Measurements from ENCODE around the gene ALG12.

DNA sequence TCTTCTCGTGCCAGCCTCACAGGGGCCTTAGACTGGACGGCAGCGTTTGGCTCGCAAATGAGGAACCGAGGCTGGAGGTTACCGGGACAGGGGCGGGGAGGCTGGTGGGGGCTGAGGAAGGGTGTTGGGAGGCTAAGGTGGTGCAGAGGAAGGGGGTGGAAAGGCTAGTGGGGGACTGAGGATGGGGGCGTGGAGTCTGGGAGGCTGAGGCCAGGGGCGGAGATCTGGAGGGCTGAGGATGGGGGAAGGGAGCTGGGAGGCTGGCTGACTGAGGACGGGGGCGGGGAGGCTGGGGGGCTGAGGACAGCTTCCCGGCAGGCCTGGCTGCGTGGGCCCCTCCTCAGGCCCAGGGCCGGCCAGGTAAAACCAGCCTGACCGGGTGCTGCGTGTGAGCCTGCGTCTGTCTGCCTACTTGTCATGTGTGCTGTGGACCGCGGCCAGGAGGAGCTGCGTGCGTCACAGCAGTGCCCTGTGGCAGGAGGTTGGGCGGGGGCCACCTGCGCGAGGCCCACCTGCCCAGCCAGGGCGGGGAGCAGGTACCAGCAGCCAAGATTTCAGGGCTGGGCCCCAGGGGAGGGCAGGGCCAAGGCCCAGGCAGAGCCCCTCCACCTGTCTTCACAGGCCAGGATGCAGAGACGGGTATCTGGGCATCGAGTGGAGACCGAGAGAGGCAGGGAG lies 32.9 kb upstream of the ALG12 start:
- TF ChIP-seq, protein P1, sequence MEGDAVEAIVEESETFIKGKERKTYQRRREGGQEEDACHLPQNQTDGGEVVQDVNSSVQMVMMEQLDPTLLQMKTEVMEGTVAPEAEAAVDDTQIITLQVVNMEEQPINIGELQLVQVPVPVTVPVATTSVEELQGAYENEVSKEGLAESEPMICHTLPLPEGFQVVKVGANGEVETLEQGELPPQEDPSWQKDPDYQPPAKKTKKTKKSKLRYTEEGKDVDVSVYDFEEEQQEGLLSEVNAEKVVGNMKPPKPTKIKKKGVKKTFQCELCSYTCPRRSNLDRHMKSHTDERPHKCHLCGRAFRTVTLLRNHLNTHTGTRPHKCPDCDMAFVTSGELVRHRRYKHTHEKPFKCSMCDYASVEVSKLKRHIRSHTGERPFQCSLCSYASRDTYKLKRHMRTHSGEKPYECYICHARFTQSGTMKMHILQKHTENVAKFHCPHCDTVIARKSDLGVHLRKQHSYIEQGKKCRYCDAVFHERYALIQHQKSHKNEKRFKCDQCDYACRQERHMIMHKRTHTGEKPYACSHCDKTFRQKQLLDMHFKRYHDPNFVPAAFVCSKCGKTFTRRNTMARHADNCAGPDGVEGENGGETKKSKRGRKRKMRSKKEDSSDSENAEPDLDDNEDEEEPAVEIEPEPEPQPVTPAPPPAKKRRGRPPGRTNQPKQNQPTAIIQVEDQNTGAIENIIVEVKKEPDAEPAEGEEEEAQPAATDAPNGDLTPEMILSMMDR (IDR thresholded peaks at IDR 0.05 in 2 of 3, conservative IDR thresholded peaks at IDR 0.05 in 1 of 3; ENCODE audit: borderline replicate concordance in 1 of 3, insufficient read depth in 1 of 3, low read depth in 2 of 3, low read length in 2 of 3) = no peak
- TF ChIP-seq EZH2 (IDR thresholded peaks at IDR 0.05) = no peak
- no peak for TF ChIP-seq EZH2phosphoT487 (IDR thresholded peaks at IDR 0.05; ENCODE audit: borderline replicate concordance)
- no peak for TF ChIP-seq RAD21 (IDR thresholded peaks at IDR 0.05; ENCODE audit: low read depth)
- TF ChIP-seq POLR2AphosphoS5 (IDR thresholded peaks at IDR 0.05; ENCODE audit: low read depth, low read length) = no peak
- TF ChIP-seq POLR2A (IDR thresholded peaks at IDR 0.05; ENCODE audit: borderline replicate concordance, extremely low read depth, insufficient read depth, insufficient read length) = no peak
- TF ChIP-seq CEBPB (IDR thresholded peaks at IDR 0.05; ENCODE audit: low read depth) = no peak
- TF ChIP-seq YY1 (IDR thresholded peaks at IDR 0.05; ENCODE audit: extremely low read depth, insufficient replicate concordance, low read depth, low read length) = no peak
- TF ChIP-seq, protein P2, sequence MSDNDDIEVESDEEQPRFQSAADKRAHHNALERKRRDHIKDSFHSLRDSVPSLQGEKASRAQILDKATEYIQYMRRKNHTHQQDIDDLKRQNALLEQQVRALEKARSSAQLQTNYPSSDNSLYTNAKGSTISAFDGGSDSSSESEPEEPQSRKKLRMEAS (IDR thresholded peaks at IDR 0.05) = no peak; the same call in 1 of the 2 replicates
- TF ChIP-seq ATF3 (IDR thresholded peaks at IDR 0.05) = no peak
- TF ChIP-seq JUND (IDR thresholded peaks at IDR 0.05) = no peak
